H1 (cell line): ENCODE data around the gene ADRM1. TPM values are rescaled to one million over a fixed set of nuclear protein-coding genes. Genes with fewer than 3 reads are reported as not detected.

Experiments
- CTCF ChIA-PET: fragments of 300-600 bp; sonication (Branson Sonifier 250); formaldehyde crosslinking; loops from one replicate; lab custom pipeline; 2021; ENCODE audit not compliant: partially characterized antibody; lab: Charles Lee
- POLR2A ChIA-PET: fragments of 300-600 bp; sonication (Branson Sonifier 250); formaldehyde crosslinking; loops from one replicate; lab custom pipeline; 2021; ENCODE audit warnings: inconsistent platforms; ENCODE audit not compliant: partially characterized antibody; lab: Charles Lee
- DNase-seq, 2 experiments: peaks; one replicate each; pipeline versions ENCODE4 v3.0.0 to v3.0.0-alpha.2; 2010 to 2022; ENCODE audit warnings: low spot score in 2 of 2, low read depth in 1 of 2, mixed read lengths in 1 of 2
- FAIRE-seq: peaks from 2 replicates; lab custom pipeline; 2011; peaks lifted over from hg19 to GRCh38; lab: Jason Lieb, UNC
- H2AFZ ChIP-seq: 2 replicates; pipeline ENCODE4 v1.8.1; 2012; ENCODE audit warnings: low read length, inconsistent platforms
- H2AK5ac ChIP-seq: 2 replicates; pipeline ENCODE4 v1.6.1; 2013; ENCODE audit warnings: low read depth, low read length
- H2BK120ac ChIP-seq: replicated peaks from 2 replicates; pipeline ENCODE3; 2013; ENCODE audit warnings: low read depth, low read length, inconsistent platforms
- H2BK12ac ChIP-seq: 2 replicates; pipeline ENCODE4 v1.6.1; 2013; ENCODE audit warnings: low read depth, low read length
- H2BK15ac ChIP-seq: 2 replicates; pipeline ENCODE4 v1.6.1; 2013; ENCODE audit warnings: low read length
- H2BK20ac ChIP-seq: 2 replicates; pipeline ENCODE4 v1.6.1; 2013; ENCODE audit warnings: low read length
- H2BK5ac ChIP-seq: 2 replicates; pipeline ENCODE4 v1.6.1; 2013; ENCODE audit warnings: low read depth, low read length
- H3K14ac ChIP-seq: 2 replicates; pipeline ENCODE4 v1.6.1; 2013; ENCODE audit warnings: inconsistent platforms; ENCODE audit not compliant: insufficient read length
- H3K18ac ChIP-seq: 2 replicates; pipeline ENCODE4 v1.6.1; 2013; ENCODE audit warnings: low read length; ENCODE audit errors: extremely low read depth
- H3K23ac ChIP-seq: 2 replicates; pipeline ENCODE4 v1.6.1; 2013; ENCODE audit warnings: inconsistent platforms; ENCODE audit not compliant: insufficient read length
- H3K23me2 ChIP-seq: 2 replicates; pipeline ENCODE4 v1.6.1; 2013; ENCODE audit warnings: low read depth, low read length
- H3K27ac ChIP-seq: 2 replicates; pipeline ENCODE4 v1.6.1; 2011; ENCODE audit warnings: low read depth, low read length, inconsistent platforms
- H3K27me3 ChIP-seq, 4 experiments: replicated peaks in 1 of 4; 1 replicate in 1 of 4; 2 replicates in 3 of 4; pipeline versions ENCODE4 v1.6.1 to v1.8.1; 2011 to 2013; ENCODE audit warnings: low read length in 3 of 4, mild to moderate bottlenecking in 3 of 4, inconsistent platforms in 2 of 4, mixed read lengths in 2 of 4, moderate library complexity in 1 of 4; ENCODE audit not compliant: control insufficient read depth in 3 of 4, insufficient read depth in 3 of 4; ENCODE audit errors: extremely low read depth in 1 of 4
- H3K36me3 ChIP-seq, 4 experiments: 2 replicates each; pipeline versions ENCODE4 v1.6.1 to v1.8.1; 2011 to 2013; ENCODE audit warnings: mild to moderate bottlenecking in 4 of 4, low read length in 3 of 4, moderate library complexity in 2 of 4, control low read depth in 1 of 4, inconsistent platforms in 1 of 4; ENCODE audit not compliant: insufficient read depth in 4 of 4, control insufficient read depth in 2 of 4
- H3K4ac ChIP-seq: replicated peaks from 2 replicates; pipeline ENCODE3; 2013; ENCODE audit warnings: low read length, low read depth, mixed read lengths, inconsistent platforms; ENCODE audit not compliant: insufficient read length
- H3K4me1 ChIP-seq, 4 experiments: replicated peaks in 1 of 4; 1 replicate in 1 of 4; 2 replicates in 3 of 4; pipeline versions ENCODE4 v1.6.1 to v1.8.1; 2011 to 2013; ENCODE audit warnings: low read length in 3 of 4, inconsistent platforms in 2 of 4, mixed read lengths in 1 of 4; ENCODE audit not compliant: insufficient read depth in 4 of 4, control insufficient read depth in 3 of 4
- H3K4me2 ChIP-seq, 2 experiments: 2 replicates each; pipeline versions ENCODE4 v1.6.1 to v1.8.1; 2011 to 2013; ENCODE audit warnings: low read depth in 2 of 2, low read length in 2 of 2, control low read depth in 1 of 2, inconsistent platforms in 1 of 2, mild to moderate bottlenecking in 1 of 2; ENCODE audit not compliant: insufficient read depth in 1 of 2
- H3K4me3 ChIP-seq, 4 experiments: fragments of 200-600, 300-600 bp in 1 of 4; sonication (generic), shearing (Covaris generic), sonication (Bioruptor Twin) in 1 of 4; 2 replicates each; pipeline versions ENCODE4 v1.5.1 to v1.8.1; 2011 to 2016; ENCODE audit warnings: low read length in 4 of 4, low read depth in 3 of 4, control low read depth in 2 of 4, inconsistent platforms in 2 of 4, mild to moderate bottlenecking in 2 of 4, mixed read lengths in 1 of 4, moderate library complexity in 1 of 4; ENCODE audit not compliant: insufficient read depth in 2 of 4; ENCODE audit errors: extremely low read depth in 1 of 4
- H3K56ac ChIP-seq: replicated peaks from 2 replicates; pipeline ENCODE3; 2013; ENCODE audit warnings: low read depth, mild to moderate bottlenecking, mixed read lengths, low read length, inconsistent platforms; ENCODE audit not compliant: insufficient read length
- H3K79me1 ChIP-seq: 2 replicates; pipeline ENCODE4 v1.6.1; 2013; ENCODE audit warnings: low read depth, low read length, control low read depth
- H3K79me2 ChIP-seq, 2 experiments: 2 replicates each; pipeline versions ENCODE4 v1.6.1 to v1.8.1; 2012 to 2013; ENCODE audit warnings: low read length in 2 of 2, mild to moderate bottlenecking in 2 of 2, inconsistent platforms in 1 of 2; ENCODE audit not compliant: insufficient read depth in 2 of 2, control insufficient read depth in 1 of 2
- H3K9ac ChIP-seq, 4 experiments: replicated peaks in 1 of 4; 1 replicate in 1 of 4; 2 replicates in 3 of 4; pipeline versions ENCODE4 v1.6.1 to v1.8.1; 2011 to 2013; ENCODE audit warnings: low read depth in 3 of 4, low read length in 3 of 4, control low read depth in 2 of 4, mild to moderate bottlenecking in 2 of 4, moderate library complexity in 2 of 4, inconsistent platforms in 1 of 4; ENCODE audit errors: extremely low read depth in 1 of 4
- H3K9me3 ChIP-seq, 2 experiments: 2 replicates each; pipeline versions ENCODE4 v1.6.1 to v1.8.1; 2012 to 2013; ENCODE audit warnings: mild to moderate bottlenecking in 2 of 2, moderate library complexity in 2 of 2, control low read depth in 1 of 2, inconsistent platforms in 1 of 2, low read depth in 1 of 2, low read length in 1 of 2, mixed read lengths in 1 of 2; ENCODE audit not compliant: insufficient read depth in 2 of 2
- H4K20me1 ChIP-seq, 2 experiments: replicated peaks in 1 of 2; 2 replicates each; pipeline versions ENCODE3 to v1.8.1; 2011 to 2013; ENCODE audit warnings: inconsistent platforms in 2 of 2, low read length in 2 of 2, mild to moderate bottlenecking in 1 of 2; ENCODE audit not compliant: insufficient read depth in 2 of 2, control insufficient read depth in 1 of 2
- H4K5ac ChIP-seq: 2 replicates; pipeline ENCODE4 v1.6.1; 2013; ENCODE audit warnings: low read length, low read depth, mixed read lengths, inconsistent platforms; ENCODE audit not compliant: insufficient read length
- H4K8ac ChIP-seq: 2 replicates; pipeline ENCODE4 v1.8.0; 2013; ENCODE audit warnings: mild to moderate bottlenecking, moderate library complexity, low read length, inconsistent platforms; ENCODE audit not compliant: insufficient read depth; ENCODE audit errors: extremely low read depth
- H4K91ac ChIP-seq: replicated peaks from 2 replicates; pipeline ENCODE3; 2013; ENCODE audit warnings: low read length, mixed read lengths, inconsistent platforms; ENCODE audit not compliant: insufficient read length
- BRCA1 ChIP-seq: IDR thresholded peaks from 2 replicates; pipeline ENCODE4 v1.6.1; 2012; ENCODE audit warnings: low read depth, low read length, improper control_type of control experiment
- RAD21 ChIP-seq, 2 experiments: IDR thresholded peaks in 1 of 2; conservative IDR thresholded peaks in 1 of 2; 2 replicates each; pipeline ENCODE4 v1.6.1; 2011; ENCODE audit warnings: low read depth in 2 of 2, low read length in 2 of 2, improper control_type of control experiment in 1 of 2, inconsistent platforms in 1 of 2, mild to moderate bottlenecking in 1 of 2, moderate library complexity in 1 of 2
- WGBS, 2 experiments: shearing (Covaris generic) in 1 of 2; methylation state at CpG; one replicate each; pipeline versions ENCODE4 v1.1.6 to v1.1.7; 2013 to 2015; ENCODE audit warnings: low lambda C conversion rate in 2 of 2, mixed read lengths in 2 of 2, inconsistent platforms in 1 of 2, low coverage in 1 of 2, missing lambda C conversion rate in 1 of 2; ENCODE audit not compliant: insufficient replicate concordance in 2 of 2, insufficient coverage in 1 of 2, insufficient read length in 1 of 2; ENCODE audit errors: extremely low coverage in 1 of 2, missing lambda C conversion rate in 1 of 2; 5-methylcytosine and 5-hydroxymethylcytosine counted together
- polyA plus RNA-seq, 7 experiments: library from polyadenylated mRNA; depleted of rRNA in 3 of 7; stranded (reverse) in 5 of 7; unstranded in 2 of 7; fragments of >200 nt in 5 of 7; fragments of 200-250 nt in 2 of 7; gene quantifications; 1 replicate in 5 of 7; 2 replicates in 1 of 7; 4 replicates in 1 of 7; pipeline versions ENCODE4 v1.2.1 to v1.2.3, GENCODE V29; 2011 to 2013; ENCODE audit warnings: missing spikeins in 2 of 7, mixed read lengths in 2 of 7
- total RNA-seq: library from RNA; stranded (reverse); fragmentation: NEBNext Ultra II Directional; extraction: Animal tissue kit (Norgen Biotek cat#: 25700); gene quantifications from 2 replicates; pipeline ENCODE4 v1.2.1, GENCODE V29; 2021
- TF ChIP-seq, protein P1 (sequence below), 3 experiments: IDR thresholded peaks; 1 replicate in 2 of 3; 2 replicates in 1 of 3; pipeline versions ENCODE4 v1.5.1 to v1.6.1; 2011; ENCODE audit warnings: low read length in 3 of 3, mild to moderate bottlenecking in 3 of 3, inconsistent platforms in 2 of 3, low read depth in 1 of 3, moderate library complexity in 1 of 3; ENCODE audit not compliant: insufficient read depth in 1 of 3; ENCODE audit errors: control extremely low read depth in 1 of 3

ADRM1 gene
- total and polyA plus RNA-seq, 2 of the 8 experiments (the other 6 are each of a cell fraction or from before 2014, with no cell fraction given), result 126 to 214 TPM

DNA sequence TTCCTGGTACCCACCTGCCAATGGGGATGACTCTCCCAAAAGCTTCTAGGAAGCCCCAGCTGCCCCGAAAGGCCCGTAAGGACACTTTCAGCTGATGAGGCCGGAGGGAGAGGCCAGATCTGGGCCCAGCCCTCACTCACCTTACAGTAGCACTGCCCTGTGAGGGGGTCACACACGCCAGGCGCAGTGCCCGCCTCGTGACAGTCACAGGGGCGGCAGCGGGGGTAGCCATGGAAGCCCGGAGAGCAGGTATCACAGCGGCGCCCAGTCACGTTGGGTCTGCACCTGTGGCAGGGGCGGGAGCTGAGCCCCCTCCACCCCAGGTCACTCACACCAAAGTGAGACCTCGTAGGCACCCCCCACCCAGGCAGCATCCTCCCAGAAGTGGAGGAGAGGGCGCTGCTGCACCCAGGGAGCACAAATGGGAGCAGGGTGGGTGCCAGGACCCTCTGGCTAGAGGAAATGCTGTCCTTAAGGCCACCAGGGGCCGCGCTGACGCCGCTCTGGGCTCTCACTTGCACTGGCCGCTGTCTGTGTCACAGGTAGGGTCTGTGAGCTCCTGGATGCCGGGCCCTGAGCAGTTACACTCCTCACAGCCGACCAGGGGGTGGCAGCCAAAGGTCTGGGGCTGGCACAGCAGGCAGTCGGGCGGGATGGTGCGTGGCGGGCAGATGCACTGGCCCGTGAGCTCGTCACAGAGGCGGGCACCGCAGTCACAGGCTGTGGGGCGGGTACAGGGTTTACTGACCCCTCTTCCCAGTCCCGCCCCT, 25.1 kb downstream of the ADRM1 start:
- Histone ChIP-seq H3K56ac (no peak overlapping the region), H4K5ac (no peak overlapping the region), H2BK12ac (no peak overlapping the region), H3K9me3 (no peaks in the 10 kb centered on the region; a peak in 1 of 4 replicates), H3K4me1 (no peaks in the 10 kb centered on the region), H3K79me1 (no peaks in the 10 kb centered on the region), H3K4me3 (no peak overlapping the region), H2BK120ac (no peak overlapping the region), H3K79me2 (no peaks in the 10 kb centered on the region), H2AFZ (no peak overlapping the region), H4K8ac (no peak overlapping the region), H3K36me3 (peaks cover 44 to 94% (median 75%) of the 10 kb centered on the region in 4 experiments), H3K27ac (no peak overlapping the region), H3K23me2 (no peaks in the 10 kb centered on the region), H3K23ac (no peak overlapping the region), H2BK20ac (no peak overlapping the region), H4K91ac (no peak overlapping the region), H2BK5ac (no peak overlapping the region; the same call in 1 of the 2 replicates), H3K9ac (no peak overlapping the region), H3K4ac (no peak overlapping the region), H3K4me2 (no peak overlapping the region), H2BK15ac (no peak overlapping the region), H3K14ac (no peak overlapping the region), H3K18ac (no peak overlapping the region), H3K27me3 (no peaks in the 10 kb centered on the region), H2AK5ac (no peak overlapping the region), H4K20me1 (peaks cover 0 to 15% of the 10 kb centered on the region in 2 experiments)
- TF ChIP-seq BRCA1 (no peak), RAD21 (IDR thresholded peaks at IDR 0.05 in 1 of 2, conservative IDR thresholded peaks at IDR 0.05 in 1 of 2; ENCODE audit: low read depth in 2 of 2, low read length in 2 of 2) (peak in 1 of 2 experiments; percentile 20; a peak in 1 of 4 replicates)
- TF ChIP-seq, protein P1, sequence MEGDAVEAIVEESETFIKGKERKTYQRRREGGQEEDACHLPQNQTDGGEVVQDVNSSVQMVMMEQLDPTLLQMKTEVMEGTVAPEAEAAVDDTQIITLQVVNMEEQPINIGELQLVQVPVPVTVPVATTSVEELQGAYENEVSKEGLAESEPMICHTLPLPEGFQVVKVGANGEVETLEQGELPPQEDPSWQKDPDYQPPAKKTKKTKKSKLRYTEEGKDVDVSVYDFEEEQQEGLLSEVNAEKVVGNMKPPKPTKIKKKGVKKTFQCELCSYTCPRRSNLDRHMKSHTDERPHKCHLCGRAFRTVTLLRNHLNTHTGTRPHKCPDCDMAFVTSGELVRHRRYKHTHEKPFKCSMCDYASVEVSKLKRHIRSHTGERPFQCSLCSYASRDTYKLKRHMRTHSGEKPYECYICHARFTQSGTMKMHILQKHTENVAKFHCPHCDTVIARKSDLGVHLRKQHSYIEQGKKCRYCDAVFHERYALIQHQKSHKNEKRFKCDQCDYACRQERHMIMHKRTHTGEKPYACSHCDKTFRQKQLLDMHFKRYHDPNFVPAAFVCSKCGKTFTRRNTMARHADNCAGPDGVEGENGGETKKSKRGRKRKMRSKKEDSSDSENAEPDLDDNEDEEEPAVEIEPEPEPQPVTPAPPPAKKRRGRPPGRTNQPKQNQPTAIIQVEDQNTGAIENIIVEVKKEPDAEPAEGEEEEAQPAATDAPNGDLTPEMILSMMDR (IDR thresholded peaks at IDR 0.05; ENCODE audit: control extremely low read depth in 1 of 3, insufficient read depth in 1 of 3, low read depth in 1 of 3, low read length in 3 of 3), result peak in 1 of 3 experiments; percentile 13; a peak in 1 of 4 replicates
- 93% methylated on average over 32 of the region's 33 CpGs; no CpG with 5 or more reads in 1 of the 2 experiments for WGBS, 2 experiments
- DNase-seq (no peak), FAIRE-seq (no peak)
- ChIA-PET CTCF (interaction anchor here (0.5 to 4.0 kb wide), 12 partner anchors 11 to 1169 kb away, joined by 3 to 22 read pairs (median 3); no protein-coding TSS in a partner anchor), POLR2A (interaction anchor here (0.8 to 13.3 kb wide), 14 partner anchors 12 to 66 kb away, joined by 3 to 151 read pairs (median 4); partner anchors contain the start of genes ADRM1 and LAMA5)
